Prostate gland (tissue), 2 donors: ENCODE results near the gene KDM6A. TPM values are rescaled to one million over a fixed set of nuclear protein-coding genes. Genes with fewer than 3 reads are reported as not detected.

Experiments used
- DNase-seq: peaks from one replicate; pipeline ENCODE4 v3.0.0-alpha.2; 2019; ENCODE audit warnings: low spot score
- H3K27ac ChIP-seq, 2 donors: fragments of 200-600 bp; sonication (generic); 2 replicates each; pipeline ENCODE4 v1.5.1; 2017 to 2019
- H3K27me3 ChIP-seq: fragments of 200-600 bp; sonication (generic); replicated peaks from 2 replicates; pipeline ENCODE4 v1.5.1; 2019; ENCODE audit not compliant: insufficient read depth
- H3K36me3 ChIP-seq, 2 donors: fragments of 200-600 bp; sonication (generic); 1 replicate in 1 of 2; 2 replicates in 1 of 2; pipeline versions ENCODE4 v1.5.1 to v1.8.1; 2017 to 2019
- H3K4me1 ChIP-seq: fragments of 200-600 bp; sonication (generic); replicated peaks from 2 replicates; pipeline ENCODE4 v1.5.1; 2019
- H3K4me3 ChIP-seq, 2 donors: fragments of 200-600 bp; sonication (generic); 2 replicates each; pipeline ENCODE4 v1.5.1; 2017 to 2019
- H3K9me3 ChIP-seq: fragments of 200-600 bp; sonication (generic); 2 replicates; pipeline ENCODE4 v1.5.1; 2017
- POLR2A ChIP-seq: fragments of 450-650 bp; IDR thresholded peaks from one replicate; pipeline ENCODE4 v1.6.1; 2016; ENCODE audit warnings: antibody characterized with exemption, mild to moderate bottlenecking
- POLR2AphosphoS5 ChIP-seq: sonication (generic); formaldehyde crosslinking; IDR thresholded peaks from one replicate; pipeline ENCODE4 v1.6.1; 2017; ENCODE audit warnings: antibody characterized with exemption
- WGBS: methylation state at CpG from one replicate; pipeline ENCODE4 v1.1.5; 2018; 5-methylcytosine and 5-hydroxymethylcytosine counted together
- intact Hi-C: fragments of 100-400 bp; cut with DNase I; formaldehyde crosslinking; loops from one replicate; pipeline ENCODE4 v1.14.2; 2022
- total RNA-seq, 2 donors: library from RNA; depleted of rRNA; stranded (reverse); fragments of >200 nt; gene quantifications; one replicate each; pipeline ENCODE4 v1.1.0, GENCODE V29; 2016
- TF ChIP-seq, protein P1 (sequence below), 4 experiments: fragments of 200-600 bp in 2 of 4; fragments of 450-650 bp in 2 of 4; sonication (generic) in 2 of 4; IDR thresholded peaks; 1 replicate in 3 of 4; 2 replicates in 1 of 4; pipeline ENCODE4 v1.5.1; 2016 to 2019; ENCODE audit warnings: antibody characterized with exemption in 4 of 4, mild to moderate bottlenecking in 2 of 4, moderate library complexity in 2 of 4

Gene KDM6A
- total RNA-seq, 2 donors from 2014 or later, result 30.1 to 45.1 TPM

DNA sequence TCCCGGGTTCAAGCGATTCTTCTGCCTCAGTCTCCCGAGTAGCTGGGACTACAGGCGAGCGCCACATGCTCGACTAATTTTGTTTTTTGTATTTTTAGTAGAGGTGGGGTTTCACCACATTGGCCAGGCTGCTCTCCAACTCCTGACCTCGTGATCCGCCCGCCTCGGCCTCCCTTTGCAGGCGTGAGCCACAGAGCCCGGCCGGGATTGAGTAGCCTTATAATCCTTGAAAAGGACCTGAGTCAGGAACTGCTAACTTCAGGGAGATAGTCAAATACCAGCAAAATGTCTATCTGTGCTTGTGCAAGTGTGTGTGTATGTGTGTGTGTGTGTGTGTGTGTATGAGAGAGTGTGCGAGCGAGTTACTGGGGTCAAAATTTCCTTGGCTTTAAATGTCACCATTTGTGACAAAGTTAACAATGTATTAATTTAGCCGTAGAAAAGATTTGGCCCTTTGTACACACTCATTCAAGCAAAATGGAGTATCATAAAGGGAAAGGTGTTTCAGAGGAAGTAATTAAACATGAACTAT is 1.8 kb upstream of the KDM6A start:
- Histone ChIP-seq H3K4me3 (no peak overlapping the region), H3K9me3 (no peaks in the 10 kb centered on the region), H3K27ac (peak overlapping the region; percentile 96), H3K36me3 (no peaks in the 10 kb centered on the region), H3K4me1 (no peaks in the 10 kb centered on the region), H3K27me3 (no peaks in the 10 kb centered on the region)
- intact Hi-C loops, result loop anchor here (5.0 to 10.0 kb wide), 2 partner anchors 194 to 899 kb away; partner anchors contain the start of gene NDP
- no peak for DNase-seq
- no peak for TF ChIP-seq POLR2AphosphoS5
- no peak for TF ChIP-seq POLR2A
- TF ChIP-seq, protein P1, sequence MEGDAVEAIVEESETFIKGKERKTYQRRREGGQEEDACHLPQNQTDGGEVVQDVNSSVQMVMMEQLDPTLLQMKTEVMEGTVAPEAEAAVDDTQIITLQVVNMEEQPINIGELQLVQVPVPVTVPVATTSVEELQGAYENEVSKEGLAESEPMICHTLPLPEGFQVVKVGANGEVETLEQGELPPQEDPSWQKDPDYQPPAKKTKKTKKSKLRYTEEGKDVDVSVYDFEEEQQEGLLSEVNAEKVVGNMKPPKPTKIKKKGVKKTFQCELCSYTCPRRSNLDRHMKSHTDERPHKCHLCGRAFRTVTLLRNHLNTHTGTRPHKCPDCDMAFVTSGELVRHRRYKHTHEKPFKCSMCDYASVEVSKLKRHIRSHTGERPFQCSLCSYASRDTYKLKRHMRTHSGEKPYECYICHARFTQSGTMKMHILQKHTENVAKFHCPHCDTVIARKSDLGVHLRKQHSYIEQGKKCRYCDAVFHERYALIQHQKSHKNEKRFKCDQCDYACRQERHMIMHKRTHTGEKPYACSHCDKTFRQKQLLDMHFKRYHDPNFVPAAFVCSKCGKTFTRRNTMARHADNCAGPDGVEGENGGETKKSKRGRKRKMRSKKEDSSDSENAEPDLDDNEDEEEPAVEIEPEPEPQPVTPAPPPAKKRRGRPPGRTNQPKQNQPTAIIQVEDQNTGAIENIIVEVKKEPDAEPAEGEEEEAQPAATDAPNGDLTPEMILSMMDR (IDR thresholded peaks at IDR 0.05), result no peak
- WGBS, result 45% methylated on average over 11 of the region's 16 CpGs

DNA sequence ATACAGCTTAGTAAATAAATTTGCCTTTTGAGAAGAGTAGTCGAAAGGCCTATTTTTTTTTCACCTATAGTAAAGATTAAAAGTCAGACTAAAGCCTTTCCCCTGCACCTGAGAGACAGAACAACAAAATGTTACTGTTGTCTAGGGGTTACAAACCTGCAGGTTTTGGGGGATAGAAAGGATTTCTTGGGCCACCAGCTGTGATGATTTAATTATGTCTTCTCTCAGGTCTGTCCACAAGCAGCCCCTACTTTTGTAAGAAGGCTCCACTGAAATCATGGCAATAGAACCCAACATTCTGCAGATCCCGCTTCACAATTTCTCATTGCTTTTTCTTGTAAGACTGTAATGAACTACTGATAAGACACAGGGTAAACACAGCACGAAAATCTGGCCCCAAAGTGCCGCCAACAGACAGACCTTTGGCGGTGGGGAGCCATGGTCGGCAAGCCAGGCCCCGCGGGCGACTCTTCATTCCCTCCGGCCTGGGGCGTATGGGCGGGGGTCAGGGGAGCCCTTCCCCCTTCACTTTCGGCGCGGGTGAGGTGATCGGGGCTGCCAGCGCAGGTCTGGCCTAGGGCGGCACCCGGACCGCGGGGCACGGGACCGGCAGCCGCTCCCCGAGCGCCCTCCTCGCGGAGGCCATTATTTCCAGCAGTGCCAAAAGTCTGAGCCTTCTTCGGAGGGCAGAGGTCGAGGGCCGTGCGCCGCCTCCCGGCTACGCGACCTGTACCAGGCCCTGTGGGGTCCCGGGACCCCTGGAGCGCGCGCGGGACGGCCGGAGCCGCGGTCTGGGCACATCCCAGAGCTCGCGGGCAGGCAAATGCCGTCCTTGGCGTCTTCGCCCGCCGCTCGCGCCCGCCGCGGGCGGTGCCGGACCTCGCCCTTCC is 812 bp upstream of the KDM6A start:
- TF ChIP-seq POLR2A, result peak; percentile 6
- no peak for TF ChIP-seq POLR2AphosphoS5
- TF ChIP-seq, protein P1 (IDR thresholded peaks at IDR 0.05), result no peak
- WGBS, result 6% methylated on average over 3 of the region's 60 CpGs
- intact Hi-C loops, result loop anchor here (5.0 to 10.0 kb wide), 2 partner anchors 193 to 900 kb away; partner anchors contain the start of gene NDP
- Histone ChIP-seq H3K36me3 (no peaks in the 10 kb centered on the region), H3K4me3 (peak overlapping the region; percentile 73 to 81), H3K27me3 (no peaks in the 10 kb centered on the region), H3K4me1 (no peaks in the 10 kb centered on the region), H3K9me3 (no peaks in the 10 kb centered on the region), H3K27ac (peak overlapping the region; percentile 96)
- DNase-seq, result peak; percentile 10

DNA sequence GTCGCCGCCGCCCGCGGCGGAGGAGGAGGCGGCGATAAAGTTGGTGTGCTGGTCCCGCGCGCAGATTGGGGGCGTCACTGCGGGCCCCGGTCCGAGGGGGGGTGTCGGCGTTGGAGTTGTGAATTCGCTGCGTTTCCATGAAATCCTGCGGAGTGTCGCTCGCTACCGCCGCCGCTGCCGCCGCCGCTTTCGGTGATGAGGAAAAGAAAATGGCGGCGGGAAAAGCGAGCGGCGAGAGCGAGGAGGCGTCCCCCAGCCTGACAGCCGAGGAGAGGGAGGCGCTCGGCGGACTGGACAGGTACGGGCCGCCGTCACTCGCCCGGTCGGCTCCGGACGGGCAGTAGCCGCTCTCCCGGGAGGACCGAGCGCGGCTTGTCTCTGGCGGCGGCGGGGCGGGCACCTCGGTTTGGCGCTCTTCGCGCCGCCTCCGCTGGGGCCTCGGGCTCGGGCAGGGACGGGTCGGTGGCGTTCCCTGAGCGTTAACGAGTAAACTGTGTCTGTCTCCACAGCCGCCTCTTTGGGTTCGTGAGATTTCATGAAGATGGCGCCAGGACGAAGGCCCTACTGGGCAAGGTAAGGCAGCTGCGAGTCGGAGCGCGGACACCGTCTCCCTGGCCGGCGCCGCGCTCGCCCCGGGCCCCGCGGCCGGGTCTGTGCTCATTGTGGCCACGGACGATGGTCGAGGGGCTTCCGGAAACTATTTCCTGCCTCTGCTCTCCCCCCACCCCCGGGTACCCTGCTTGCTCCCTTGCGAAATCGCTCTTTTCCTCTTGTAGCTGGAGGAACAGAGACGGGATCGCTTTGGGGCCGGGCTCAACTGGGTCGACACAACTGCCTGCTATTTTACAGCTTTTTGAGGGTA is 658 bp downstream of the KDM6A start:
- H3K4me1 ChIP-seq, result no peaks in the 10 kb centered on the region
- H3K27ac ChIP-seq, result peak overlapping the region; percentile 96
- peak overlapping the region; percentile 73 to 81 for H3K4me3 ChIP-seq
- WGBS, result under 1% methylated on average over 37 of the region's 99 CpGs
- intact Hi-C loops, result loop anchor here (5.0 to 10.0 kb wide), 2 partner anchors 191 to 901 kb away; partner anchors contain the start of gene NDP
- no peaks in the 10 kb centered on the region for H3K27me3 ChIP-seq
- H3K9me3 ChIP-seq, result no peaks in the 10 kb centered on the region
- DNase-seq, result peak; percentile 8
- no peaks in the 10 kb centered on the region for H3K36me3 ChIP-seq
- TF ChIP-seq, protein P1 (IDR thresholded peaks at IDR 0.05), result no peak
- TF ChIP-seq POLR2A, result no peak
- no peak for TF ChIP-seq POLR2AphosphoS5

DNA sequence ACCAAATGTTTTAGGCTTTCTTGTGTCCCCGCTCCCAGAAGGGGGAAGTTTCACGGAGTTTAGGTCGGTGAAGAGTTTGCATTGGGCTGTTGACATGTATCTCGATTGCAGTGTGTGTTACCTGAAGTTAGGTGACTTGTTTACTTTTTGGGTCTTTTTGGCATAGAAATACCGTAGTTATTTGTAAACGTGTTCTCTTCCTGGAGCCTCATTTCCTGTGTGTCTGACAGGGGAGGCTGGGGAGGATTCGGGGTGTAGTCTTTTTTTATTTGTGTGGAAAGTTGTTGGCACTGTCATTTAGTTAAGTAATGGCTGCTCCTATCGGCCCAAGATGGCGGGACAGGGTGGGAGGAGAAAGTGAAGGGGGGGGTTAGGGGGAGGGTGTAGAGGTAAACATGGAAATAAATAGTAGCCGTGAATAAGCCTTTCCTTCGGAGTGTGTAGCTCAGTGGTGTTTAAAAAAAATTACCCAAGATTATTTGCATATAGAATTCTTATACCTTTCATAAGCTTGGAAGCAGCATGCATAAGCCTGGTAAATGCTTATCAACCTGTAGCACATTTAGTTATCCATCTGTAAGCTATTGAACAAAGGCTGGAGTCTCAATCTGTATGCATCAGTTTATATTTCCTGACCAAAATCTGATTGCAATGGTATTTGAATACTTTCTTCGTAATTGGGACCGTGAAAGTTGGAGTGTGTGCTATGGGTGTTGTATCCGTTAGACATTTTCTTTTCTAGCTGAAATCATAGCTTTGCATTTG is 1.6 kb downstream of the KDM6A start:
- Histone ChIP-seq H3K27ac (peak overlapping the region; percentile 96), H3K4me1 (no peaks in the 10 kb centered on the region), H3K4me3 (peak overlapping the region; percentile 73 to 81), H3K27me3 (no peaks in the 10 kb centered on the region), H3K9me3 (no peaks in the 10 kb centered on the region), H3K36me3 (no peaks in the 10 kb centered on the region)
- DNase-seq, result peak; percentile 18
- intact Hi-C loops, result loop anchor here (5.0 to 10.0 kb wide), 2 partner anchors 190 to 902 kb away; partner anchors contain the start of gene NDP
- TF ChIP-seq POLR2A (no peak), POLR2AphosphoS5 (no peak)
- TF ChIP-seq, protein P1 (IDR thresholded peaks at IDR 0.05), result no peak
- WGBS, result 0% methylated on average over 14 of the region's 14 CpGs
